MV-4-11 (cell line): ENCODE data around the gene CBX4.
A peak's percentile ranks its signal among the peaks of the same experiment; 100 is the strongest.
"Not testable (repeated sequence)": the region's sequence is repeated elsewhere in the genome, so short reads cannot be mapped to it uniquely, and the experiment has no call there.

Experiments
- DNase-seq: peaks from one replicate; lab custom pipeline; 2025; lab: John Stamatoyannopoulos, UW

The CBX4 gene

DNA sequence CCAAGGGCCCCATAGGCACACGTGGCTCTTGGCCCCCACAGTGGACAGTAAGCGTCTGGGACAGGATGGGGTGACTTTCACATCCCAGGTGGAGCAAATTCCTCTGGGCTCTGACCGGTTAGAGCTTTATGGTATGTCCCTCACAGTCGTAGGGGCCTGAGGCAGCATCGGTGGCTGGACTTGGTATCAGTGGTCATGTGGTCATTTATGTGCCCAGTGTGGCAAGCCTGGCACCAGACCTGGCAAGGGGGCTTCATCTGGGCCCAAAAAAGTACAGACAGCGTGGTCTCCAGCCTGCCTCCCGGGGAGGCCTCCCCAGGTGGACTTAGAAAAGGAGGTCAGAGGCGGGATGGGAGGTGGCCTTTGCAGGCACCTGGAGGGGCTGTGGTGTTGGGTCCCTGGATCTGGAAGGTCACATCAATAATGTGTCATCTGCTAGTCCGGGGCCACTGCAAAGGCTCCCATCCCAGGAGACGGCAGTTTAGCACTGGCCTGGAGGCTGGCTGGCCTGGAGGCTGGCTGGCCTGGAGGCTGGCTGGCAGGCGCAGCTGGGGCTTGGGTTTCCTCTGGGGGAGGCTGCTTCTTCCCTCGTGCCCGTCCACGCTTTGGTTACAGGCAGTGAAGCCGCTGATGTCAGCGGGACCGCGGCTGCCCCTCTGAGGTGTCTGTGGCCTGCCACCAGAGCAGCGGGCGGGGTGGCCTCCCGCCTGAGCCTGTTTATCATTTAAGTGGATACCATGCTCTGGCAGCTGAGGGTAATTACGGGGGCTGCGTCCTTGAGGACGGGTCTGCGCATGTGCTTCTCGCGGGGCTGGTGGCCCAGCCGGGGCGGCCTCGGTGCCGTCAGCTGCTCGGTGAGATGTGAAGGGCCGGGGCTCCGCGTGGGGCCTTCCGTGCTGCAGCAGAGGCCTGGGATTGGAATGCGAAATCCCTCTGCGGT is 20.7 kb upstream of the CBX4 start:
- DNase-seq = no peak

DNA sequence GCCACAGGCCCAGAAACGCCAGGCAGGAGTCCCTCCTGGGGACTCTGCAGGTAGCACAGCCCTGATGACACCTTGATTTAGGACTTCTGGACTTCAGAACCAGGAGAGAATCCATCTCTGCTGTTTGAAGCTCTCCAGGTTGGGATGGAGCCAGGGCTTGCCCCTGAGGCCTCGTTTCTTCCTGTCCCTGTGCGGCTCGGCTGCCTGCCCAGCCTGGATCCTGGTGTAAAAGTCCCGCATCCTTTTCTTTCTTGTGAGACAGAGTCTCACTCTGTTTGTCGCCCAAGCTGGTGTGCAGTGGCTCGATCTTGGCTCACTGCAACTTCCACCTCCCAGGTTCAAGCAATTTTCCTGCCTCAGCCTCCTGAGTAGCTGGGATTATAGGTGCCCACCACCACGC is 17.9 kb upstream of the CBX4 start:
- no peak for DNase-seq

GRCh38 chr17:79855331-79856124 is 16.3 kb upstream of the CBX4 start:
- no peak for DNase-seq

DNA sequence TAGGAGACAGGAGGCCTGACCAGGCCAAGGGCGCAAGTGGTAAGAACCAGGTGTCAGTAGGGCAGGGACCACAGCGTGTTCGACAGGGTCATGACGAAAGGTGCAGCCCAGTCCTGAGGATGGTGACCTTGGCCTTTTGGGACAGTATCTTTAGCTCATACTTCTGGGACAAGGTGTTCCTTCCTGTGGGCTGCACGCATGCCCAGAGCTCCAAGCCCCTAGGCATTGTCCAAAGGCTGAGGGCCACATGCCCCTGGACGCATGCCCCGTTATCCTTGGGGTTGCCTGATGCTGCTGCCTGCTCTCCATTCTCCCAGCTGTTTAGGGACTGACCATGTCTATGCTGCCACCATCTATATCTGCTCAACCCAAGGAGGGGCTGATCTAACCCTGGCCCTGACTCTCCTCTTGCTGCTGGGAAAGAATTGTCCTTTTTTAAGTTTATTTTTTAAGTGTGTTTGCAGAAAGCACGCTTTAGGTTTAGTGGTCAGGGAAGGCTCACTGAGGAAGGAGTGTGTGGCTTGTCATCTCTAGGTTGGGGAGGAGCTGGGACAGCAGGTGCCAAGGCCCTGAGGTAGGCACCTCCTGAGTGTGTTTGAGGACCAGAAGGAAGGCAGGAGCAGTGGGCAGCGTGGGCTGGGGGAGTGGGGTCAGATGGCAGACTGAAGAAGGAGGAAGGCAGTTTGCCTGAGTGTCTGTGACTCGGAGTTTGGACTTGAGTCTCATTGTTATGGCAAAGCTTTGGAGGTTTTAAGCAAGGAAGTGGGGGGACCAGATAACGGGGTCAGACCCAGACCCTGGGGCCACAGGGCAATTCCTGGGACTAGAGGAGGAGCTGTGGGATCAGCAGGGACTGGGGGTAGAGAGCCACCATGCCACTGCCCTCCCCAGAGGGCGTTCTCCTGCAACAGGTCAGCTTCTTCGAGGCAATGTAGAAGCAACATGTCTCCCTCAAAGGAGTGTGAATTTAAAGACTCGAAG is 15.1 kb upstream of the CBX4 start:
- DNase-seq = no peak

DNA sequence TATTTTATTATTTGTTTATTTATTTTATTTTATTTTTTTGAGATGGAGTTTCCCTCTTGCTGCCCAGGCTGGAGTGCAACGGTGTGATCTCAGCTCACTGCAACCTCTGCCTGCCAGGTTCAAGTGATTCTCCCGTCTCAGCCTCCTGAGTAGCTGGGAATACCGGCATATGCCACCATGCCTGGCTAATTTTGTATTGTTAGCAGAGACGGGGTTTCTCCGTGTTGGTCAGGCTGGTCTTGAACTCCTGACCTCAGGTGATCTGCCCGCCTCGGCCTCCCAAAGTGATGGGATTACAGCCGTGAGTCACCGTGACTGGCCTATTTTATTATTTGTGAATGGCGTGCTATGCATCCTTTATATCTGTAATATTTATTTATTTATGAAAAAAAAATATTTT is 13.9 kb upstream of the CBX4 start:
- not testable (repeated sequence) for DNase-seq

DNA sequence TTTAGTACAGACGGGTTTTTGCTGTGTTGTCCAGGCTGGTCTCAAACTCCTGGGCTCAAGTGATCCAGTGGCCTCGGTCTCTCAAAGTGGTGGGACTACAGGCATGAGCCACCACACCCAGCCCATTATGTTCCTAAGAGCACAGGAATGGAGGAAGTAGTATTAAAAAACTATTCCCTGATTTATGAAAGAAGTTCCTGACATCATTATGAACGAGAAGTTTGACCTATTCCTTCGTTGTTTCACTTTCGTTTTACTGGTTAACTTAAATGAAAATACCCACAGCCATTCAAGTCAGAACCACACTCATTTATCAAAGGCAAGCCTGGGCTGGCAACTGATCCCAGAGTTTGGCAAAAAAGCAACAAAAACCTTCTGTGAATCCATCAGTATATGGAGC is 13.5 kb upstream of the CBX4 start:
- peak; percentile 61 for DNase-seq

GRCh38 chr17:79851461-79851817 is 12.2 kb upstream of the CBX4 start:
- no peak for DNase-seq

GRCh38 chr17:79850571-79851460 is 11.6 kb upstream of the CBX4 start:
- DNase-seq = peak; percentile 17

DNA sequence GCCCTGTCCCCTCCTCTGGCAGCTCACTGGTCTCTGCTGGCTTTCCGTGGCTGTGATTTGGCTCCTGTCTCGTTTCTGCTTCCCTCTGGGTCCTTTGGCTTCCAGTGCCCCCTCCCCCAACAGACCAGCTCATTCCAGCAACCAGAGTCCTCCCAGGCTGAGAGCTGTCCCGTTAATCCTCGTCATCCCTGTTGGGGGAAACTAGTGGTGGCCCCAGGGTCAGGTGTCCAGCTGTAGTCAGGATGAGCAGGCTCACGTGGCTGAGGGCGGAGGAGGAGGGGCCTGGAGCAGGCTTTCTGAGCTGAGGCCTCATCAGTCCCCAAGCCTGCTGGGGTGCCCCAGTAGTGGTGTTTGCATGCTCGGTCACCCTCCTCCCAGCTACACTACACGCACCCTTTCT is 10.7 kb upstream of the CBX4 start:
- no peak for DNase-seq

DNA sequence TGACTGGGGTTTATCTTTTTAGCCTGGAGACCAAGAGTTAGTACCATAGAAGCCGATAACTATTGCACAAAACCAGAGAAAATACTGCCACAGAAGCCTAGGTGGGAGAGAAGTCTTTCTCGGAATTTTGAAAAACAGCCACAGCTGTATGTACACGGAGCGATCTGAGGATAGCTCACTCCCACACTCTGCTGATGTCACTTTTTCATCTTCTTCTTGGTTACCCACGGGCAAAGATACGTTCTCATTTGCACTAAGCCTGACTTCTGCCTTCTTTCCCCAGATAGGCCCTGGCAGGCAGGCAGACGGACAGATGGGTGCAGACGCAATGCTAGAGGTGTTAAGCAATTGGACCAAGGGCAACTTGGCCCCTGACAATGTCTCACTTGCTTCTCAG is 9.1 kb upstream of the CBX4 start:
- DNase-seq = no peak

DNA sequence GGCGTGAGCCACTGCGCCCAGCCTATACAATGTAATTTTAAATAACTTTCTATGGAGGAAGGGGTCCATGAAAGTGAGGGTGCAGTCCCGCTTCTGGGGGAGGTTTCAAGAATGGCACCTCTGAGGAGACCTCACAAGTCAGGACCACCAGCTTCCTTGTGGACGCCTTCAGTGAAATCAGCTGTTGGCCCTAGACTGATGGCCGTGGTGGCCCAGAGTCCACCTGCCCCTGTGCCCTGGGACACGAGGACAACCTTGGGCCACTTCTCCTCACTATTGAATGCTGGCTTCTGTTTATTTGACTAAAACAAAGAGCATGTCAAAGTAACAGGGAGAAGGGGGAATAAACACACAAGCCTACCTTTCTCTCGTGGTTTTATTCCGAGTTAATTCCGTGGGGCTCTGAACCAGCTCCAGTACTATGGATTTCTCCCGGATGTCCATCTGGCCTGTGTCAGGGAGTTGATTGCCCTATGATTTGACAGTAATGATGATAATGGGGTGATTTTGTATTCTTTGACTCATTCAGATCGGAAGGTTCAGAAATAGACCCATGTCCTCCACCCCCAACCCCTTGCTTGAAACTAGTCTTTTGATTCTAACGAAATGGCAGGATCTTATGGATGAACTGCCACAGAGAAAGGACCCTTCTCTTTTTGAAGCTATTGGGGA is 8.6 kb upstream of the CBX4 start:
- DNase-seq = no peak

- DNase-seq = peak; percentile 62
Measured at GRCh38 chr17:79845601-79845949, 6.3 kb upstream of the CBX4 start.

GRCh38 chr17:79844869-79845600 is 5.8 kb upstream of the CBX4 start:
- peak; percentile 10 for DNase-seq

DNA sequence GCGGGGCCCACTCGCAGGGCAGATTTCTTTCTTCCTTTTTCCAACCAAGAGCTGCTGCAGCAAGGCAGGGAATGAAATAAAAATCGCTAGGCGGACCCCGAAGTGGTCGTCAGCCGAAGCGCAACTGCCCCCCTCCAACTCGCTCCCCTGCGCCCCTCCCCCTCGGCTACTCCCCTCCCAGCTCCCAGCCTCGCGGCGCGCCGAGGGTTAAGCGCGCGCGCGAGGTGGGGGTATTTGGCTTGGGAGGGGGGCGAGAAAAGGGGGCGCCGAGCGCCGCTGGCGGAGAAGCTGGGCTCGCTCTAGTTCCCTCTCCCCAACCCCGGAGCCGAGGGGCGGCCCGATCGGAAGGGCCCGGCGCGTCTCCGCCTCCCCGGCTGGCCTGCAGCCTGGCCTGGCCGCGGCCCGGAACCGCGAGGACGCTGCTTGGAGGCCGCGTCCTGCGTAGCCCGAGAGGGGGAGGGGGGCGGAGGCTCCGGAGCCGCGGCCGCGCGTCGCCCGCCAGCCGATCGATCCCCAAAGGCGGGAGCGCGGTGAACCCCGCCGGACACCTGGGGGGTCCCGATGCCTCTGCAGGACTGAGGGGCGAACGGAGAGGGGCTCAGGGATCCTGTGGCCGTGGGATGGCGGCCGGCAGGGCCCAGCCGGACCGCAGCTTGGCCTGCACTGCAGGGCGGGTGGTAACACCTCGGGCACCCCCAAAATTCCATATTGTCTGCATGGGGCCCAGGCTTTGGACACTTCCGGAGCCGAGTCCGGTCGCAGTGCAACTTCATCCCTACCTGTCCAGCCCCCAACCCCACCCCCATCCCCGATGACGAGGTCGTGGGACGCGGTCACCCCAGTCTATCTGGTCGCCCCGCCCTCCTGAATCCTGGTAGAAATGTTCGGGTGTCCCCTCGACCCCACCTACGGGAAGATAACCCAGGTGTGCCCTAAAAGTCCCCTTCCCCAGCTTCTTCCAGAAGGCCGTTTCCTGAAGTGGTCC is 4.9 kb upstream of the CBX4 start:
- DNase-seq = no peak

GRCh38 chr17:79843474-79843815 is 4.2 kb upstream of the CBX4 start:
- no peak for DNase-seq

DNA sequence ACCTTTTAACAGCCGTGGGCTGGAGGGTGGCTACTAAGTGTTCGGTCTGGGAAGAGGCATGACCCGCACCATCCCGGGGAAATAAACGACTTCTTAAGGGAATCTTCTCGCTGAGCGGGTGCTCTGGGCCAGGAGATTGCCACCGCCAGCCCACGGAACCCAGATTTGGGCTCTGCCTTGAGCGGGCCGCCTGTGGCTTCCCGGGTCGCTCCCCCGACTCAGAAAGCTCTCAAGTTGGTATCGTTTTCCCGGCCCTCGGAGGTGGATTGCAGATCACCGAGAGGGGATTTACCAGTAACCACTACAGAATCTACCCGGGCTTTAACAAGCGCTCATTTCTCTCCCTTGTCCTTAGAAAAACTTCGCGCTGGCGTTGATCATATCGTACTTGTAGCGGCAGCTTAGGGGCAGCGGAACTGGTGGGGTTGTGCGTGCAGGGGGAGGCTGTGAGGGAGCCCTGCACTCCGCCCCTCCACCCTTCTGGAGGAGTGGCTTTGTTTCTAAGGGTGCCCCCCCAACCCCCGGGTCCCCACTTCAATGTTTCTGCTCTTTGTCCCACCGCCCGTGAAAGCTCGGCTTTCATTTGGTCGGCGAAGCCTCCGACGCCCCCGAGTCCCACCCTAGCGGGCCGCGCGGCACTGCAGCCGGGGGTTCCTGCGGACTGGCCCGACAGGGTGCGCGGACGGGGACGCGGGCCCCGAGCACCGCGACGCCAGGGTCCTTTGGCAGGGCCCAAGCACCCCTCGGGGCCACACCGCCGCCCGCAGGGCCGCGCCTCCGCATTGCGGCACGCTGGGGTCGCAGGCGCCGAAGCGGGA is 3.6 kb upstream of the CBX4 start:
- DNase-seq = no peak

DNA sequence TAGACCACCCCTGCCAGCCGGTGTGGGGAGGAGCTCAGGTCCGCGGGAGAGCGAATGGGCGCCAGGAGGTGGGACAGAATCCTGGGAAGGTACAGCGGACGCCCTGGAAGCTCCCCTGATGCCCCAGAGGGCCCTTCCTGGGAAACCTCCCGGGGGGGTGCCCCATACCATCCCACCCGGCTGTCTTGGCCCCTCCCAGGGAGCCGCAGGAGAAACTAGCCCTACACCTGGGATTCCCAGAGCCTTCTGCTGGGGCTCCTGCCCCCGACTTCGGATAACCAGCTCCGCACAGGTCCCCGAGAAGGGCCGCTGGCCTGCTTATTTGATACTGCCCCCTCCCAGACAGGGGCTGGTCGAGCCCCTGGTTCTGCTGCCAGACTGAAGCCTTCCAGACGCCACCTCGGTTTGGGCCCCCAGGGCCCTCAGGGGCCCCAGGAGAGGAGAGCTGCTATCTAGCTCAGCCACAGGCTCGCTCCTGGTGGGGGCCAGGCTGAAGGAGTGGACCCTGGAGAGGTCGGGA is 3.0 kb upstream of the CBX4 start:
- DNase-seq = no peak
